ENCODE results near the gene CBLIF. TPM values are rescaled to one million over a fixed set of nuclear protein-coding genes. Genes with fewer than 3 reads are reported as not detected.
A peak's percentile ranks its signal among the peaks of the same experiment; 100 is the strongest.
"Not testable (repeated sequence)": the region's sequence is repeated elsewhere in the genome, so short reads cannot be mapped to it uniquely, and the experiment has no call there.

CBLIF gene
- total RNA-seq: not detected

GRCh38 chr11:59845399-59845798, at the start of gene CBLIF:
Gene CBLIF (minus strand): TSS chr11:59845499. CDS start chr11:59845453, 46 bp downstream.
- no peak for DNase-seq (ENCODE audit: low spot score)

- no peak for DNase-seq (ENCODE audit: low spot score)
Observed at GRCh38 chr11:59894616-59895015, 49.3 kb upstream of the CBLIF start.

GRCh38 chr11:59891781-59892181, 46.5 kb upstream of the CBLIF start:
- DNase-seq (ENCODE audit: low spot score): no peak

GRCh38 chr11:59887156-59887555, 41.9 kb upstream of the CBLIF start:
- DNase-seq (ENCODE audit: low spot score): not testable (repeated sequence)

- DNase-seq (ENCODE audit: low spot score): no peak
Observed at GRCh38 chr11:59883597-59883996, 38.3 kb upstream of the CBLIF start.

GRCh38 chr11:59879567-59879966, 34.3 kb upstream of the CBLIF start:
- no peak for DNase-seq (ENCODE audit: low spot score)

GRCh38 chr11:59878575-59878974, 33.3 kb upstream of the CBLIF start, which contains the start of gene OOSP3:
Gene OOSP3 (plus strand): TSS chr11:59878782. CDS start chr11:59878809, 27 bp downstream.
- no peak for DNase-seq (ENCODE audit: low spot score)

- no peak for DNase-seq (ENCODE audit: low spot score)
Observed at GRCh38 chr11:59877784-59878183, 32.5 kb upstream of the CBLIF start.

- DNase-seq (ENCODE audit: low spot score): no peak
Observed at GRCh38 chr11:59877325-59877724, 32.0 kb upstream of the CBLIF start.

GRCh38 chr11:59875856-59876519, 30.7 kb upstream of the CBLIF start:
- no peak for DNase-seq (ENCODE audit: low spot score)

- DNase-seq (ENCODE audit: low spot score): no peak
Observed at GRCh38 chr11:59872076-59872475, 26.8 kb upstream of the CBLIF start.

GRCh38 chr11:59867946-59868345, 22.6 kb upstream of the CBLIF start:
- no peak for DNase-seq (ENCODE audit: low spot score)

- DNase-seq (ENCODE audit: low spot score): no peak
Observed at GRCh38 chr11:59866836-59867235, 21.5 kb upstream of the CBLIF start.

GRCh38 chr11:59866397-59866796, 21.1 kb upstream of the CBLIF start, which contains the start of gene TCN1:
Gene TCN1 (minus strand): TSS chr11:59866487. CDS start chr11:59866470, 17 bp downstream.
- DNase-seq (ENCODE audit: low spot score): no peak

GRCh38 chr11:59865031-59865430, 19.7 kb upstream of the CBLIF start:
- no peak for DNase-seq (ENCODE audit: low spot score)

- DNase-seq (ENCODE audit: low spot score): no peak
Observed at GRCh38 chr11:59862252-59862651, 17.0 kb upstream of the CBLIF start.

GRCh38 chr11:59859673-59860072, 14.4 kb upstream of the CBLIF start:
- no peak for DNase-seq (ENCODE audit: low spot score)

- DNase-seq (ENCODE audit: low spot score): no peak
Observed at GRCh38 chr11:59857439-59858434, 12.4 kb upstream of the CBLIF start.

GRCh38 chr11:59854871-59855270, 9.6 kb upstream of the CBLIF start:
- DNase-seq (ENCODE audit: low spot score): no peak

GRCh38 chr11:59851416-59851815, 6.1 kb upstream of the CBLIF start:
- not testable (repeated sequence) for DNase-seq (ENCODE audit: low spot score)

- not testable (repeated sequence) for DNase-seq (ENCODE audit: low spot score)
Observed at GRCh38 chr11:59849551-59849950, 4.3 kb upstream of the CBLIF start.

GRCh38 chr11:59849129-59849528, 3.8 kb upstream of the CBLIF start:
- DNase-seq (ENCODE audit: low spot score): peak; percentile 79

GRCh38 chr11:59848439-59848838, 3.1 kb upstream of the CBLIF start:
- not testable (repeated sequence) for DNase-seq (ENCODE audit: low spot score)
